SK-N-SH (cell line): ENCODE measurements around the gene AK3. TPM values are rescaled to one million over a fixed set of nuclear protein-coding genes. Genes with fewer than 3 reads are reported as not detected.

Experiments
- CTCF ChIA-PET: fragments of 300-600, 350-600 bp; formaldehyde crosslinking; extraction: SDS; loops from one replicate; lab custom pipeline; 2021; lab: Yijun Ruan, JAX
- POLR2A ChIA-PET: fragments of 350-600 bp; sonication (Branson Sonifier 250); formaldehyde crosslinking; extraction: SDS; loops from one replicate; lab custom pipeline; 2020; ENCODE audit warnings: antibody characterized with exemption, inconsistent platforms; lab: Yijun Ruan, JAX
- DNase-seq: peaks from one replicate; pipeline ENCODE4 v3.0.0; 2012
- H2AFZ ChIP-seq: fragments of 200-600 bp; sonication (generic); 2 replicates; pipeline ENCODE4 v1.8.1; 2016; ENCODE audit warnings: antibody characterized with exemption, mild to moderate bottlenecking, low read depth
- H3F3A ChIP-seq: fragments of 200-600 bp; sonication (generic); replicated peaks from 2 replicates; pipeline ENCODE3; 2016; ENCODE audit warnings: antibody characterized with exemption, mild to moderate bottlenecking; ENCODE audit not compliant: insufficient read depth
- H3K27ac ChIP-seq, 2 experiments: fragments of 200-500 bp in 1 of 2; fragments of 200-600 bp in 1 of 2; sonication (Bioruptor generic) in 1 of 2; sonication (generic), shearing (Covaris generic) in 1 of 2; 2 replicates each; pipeline versions ENCODE4 v1.5.1 to v1.6.1; 2014 to 2016; ENCODE audit warnings: low read depth in 2 of 2, inconsistent platforms in 1 of 2, low read length in 1 of 2, mild to moderate bottlenecking in 1 of 2, mixed read lengths in 1 of 2
- H3K27me3 ChIP-seq: fragments of 200-600 bp; sonication (generic), shearing (Covaris generic); 2 replicates; pipeline ENCODE4 v1.6.1; 2016; ENCODE audit warnings: mixed run types; ENCODE audit not compliant: insufficient read depth
- H3K36me3 ChIP-seq, 2 experiments: fragments of 200-500 bp in 1 of 2; fragments of 200-600 bp in 1 of 2; sonication (Bioruptor generic) in 1 of 2; sonication (generic) in 1 of 2; replicated peaks in 1 of 2; 2 replicates each; pipeline versions ENCODE3 to v1.5.1; 2014 to 2016; ENCODE audit warnings: low read length in 1 of 2, mild to moderate bottlenecking in 1 of 2; ENCODE audit not compliant: insufficient read depth in 2 of 2, control insufficient read depth in 1 of 2
- H3K4me1 ChIP-seq, 2 experiments: fragments of 200-500 bp in 1 of 2; fragments of 200-600 bp in 1 of 2; sonication (Bioruptor generic) in 1 of 2; sonication (generic), shearing (Covaris generic) in 1 of 2; 2 replicates each; pipeline versions ENCODE4 v1.5.1 to v1.6.1; 2014 to 2016; ENCODE audit warnings: low read depth in 1 of 2, low read length in 1 of 2, mixed run types in 1 of 2; ENCODE audit not compliant: insufficient read depth in 2 of 2, control insufficient read depth in 1 of 2
- H3K4me2 ChIP-seq: fragments of 200-600 bp; sonication (generic), shearing (Covaris generic); 2 replicates; pipeline ENCODE4 v1.6.1; 2017; ENCODE audit warnings: mixed run types
- H3K4me3 ChIP-seq, 2 experiments: fragments of 200-500 bp in 1 of 2; fragments of 200-600 bp in 1 of 2; sonication (Bioruptor generic) in 1 of 2; sonication (generic), shearing (Covaris generic) in 1 of 2; 2 replicates each; pipeline versions ENCODE4 v1.5.1 to v1.8.1; 2014 to 2016; ENCODE audit warnings: low read depth in 2 of 2, inconsistent platforms in 1 of 2, low read length in 1 of 2, mild to moderate bottlenecking in 1 of 2, mixed read lengths in 1 of 2, moderate library complexity in 1 of 2
- H3K79me2 ChIP-seq: fragments of 200-600 bp; sonication (generic); 2 replicates; pipeline ENCODE4 v1.8.1; 2017; ENCODE audit warnings: mild to moderate bottlenecking; ENCODE audit not compliant: insufficient read depth
- H3K9ac ChIP-seq: fragments of 200-600 bp; sonication (generic); 2 replicates; pipeline ENCODE4 v1.6.1; 2017; ENCODE audit warnings: mixed run types
- H3K9me2 ChIP-seq: fragments of 200-600 bp; sonication (generic); 2 replicates; pipeline ENCODE4 v1.6.1; 2017; ENCODE audit warnings: mixed run types
- H3K9me3 ChIP-seq: fragments of 200-600 bp; sonication (generic); 2 replicates; pipeline ENCODE4 v1.6.1; 2017; ENCODE audit warnings: mixed run types, mild to moderate bottlenecking, moderate library complexity
- H4K20me1 ChIP-seq: fragments of 200-600 bp; sonication (generic); 2 replicates; pipeline ENCODE4 v1.6.1; 2017; ENCODE audit warnings: mild to moderate bottlenecking, mixed run types; ENCODE audit not compliant: insufficient read depth
- CHD2 ChIP-seq: fragments of 150-350 bp; IDR thresholded peaks from 2 replicates; pipeline ENCODE4 v1.6.1; 2018; ENCODE audit warnings: low read length; ENCODE audit not compliant: partially characterized antibody
- ELF1 ChIP-seq: IDR thresholded peaks from 2 replicates; pipeline ENCODE4 v1.4.0; 2012
- EP300 ChIP-seq, 2 experiments: IDR thresholded peaks; 2 replicates each; pipeline versions ENCODE4 v1.4.0 to v1.6.1; 2012; ENCODE audit warnings: borderline replicate concordance in 1 of 2, low read depth in 1 of 2, low read length in 1 of 2
- FOXJ3 ChIP-seq: sonication (generic); formaldehyde crosslinking; IDR thresholded peaks from 2 replicates; pipeline ENCODE4 v1.5.1; 2020; ENCODE audit warnings: mild to moderate bottlenecking, missing genetic modification reagents
- FOXM1 ChIP-seq: IDR thresholded peaks from 2 replicates; pipeline ENCODE4 v1.4.0; 2012; ENCODE audit warnings: low read depth, mild to moderate bottlenecking
- GABPA ChIP-seq: IDR thresholded peaks from 2 replicates; pipeline ENCODE4 v1.4.0; 2012; ENCODE audit warnings: low read depth, mild to moderate bottlenecking
- GATA2 ChIP-seq: sonication (generic); formaldehyde crosslinking; IDR thresholded peaks from 2 replicates; pipeline ENCODE4 v1.5.0; 2020; ENCODE audit warnings: mild to moderate bottlenecking, missing genetic modification reagents
- IRF3 ChIP-seq: fragments of 150-350 bp; IDR thresholded peaks from 2 replicates; pipeline ENCODE4 v1.6.1; 2016; ENCODE audit warnings: mild to moderate bottlenecking, low read depth, low read length
- MEF2A ChIP-seq: IDR thresholded peaks from 2 replicates; pipeline ENCODE4 v1.4.0; 2012; ENCODE audit warnings: low read depth, borderline replicate concordance
- NFIC ChIP-seq: IDR thresholded peaks from 2 replicates; pipeline ENCODE4 v1.4.0; 2012; ENCODE audit warnings: borderline replicate concordance
- RCOR1 ChIP-seq: fragments of 150-350 bp; IDR thresholded peaks from 2 replicates; pipeline ENCODE4 v1.6.1; 2017; ENCODE audit warnings: antibody characterized with exemption, low read length
- RFX5 ChIP-seq: IDR thresholded peaks from 2 replicates; pipeline ENCODE4 v1.6.1; 2012; ENCODE audit warnings: mild to moderate bottlenecking, improper control_type of control experiment, low read length
- RXRA ChIP-seq: IDR thresholded peaks from 2 replicates; pipeline ENCODE4 v1.4.0; 2012; ENCODE audit warnings: low read depth, mild to moderate bottlenecking, borderline replicate concordance
- SIN3A ChIP-seq: IDR thresholded peaks from 2 replicates; pipeline ENCODE4 v1.6.1; 2012; ENCODE audit warnings: low read depth, mild to moderate bottlenecking, low read length, moderate library complexity, borderline replicate concordance
- TEAD4 ChIP-seq: IDR thresholded peaks from 2 replicates; pipeline ENCODE4 v1.4.0; 2012; ENCODE audit warnings: mild to moderate bottlenecking, borderline replicate concordance; ENCODE audit not compliant: insufficient read depth
- YY1 ChIP-seq: IDR thresholded peaks from 2 replicates; pipeline ENCODE4 v1.4.0; 2012; ENCODE audit warnings: low read depth, mild to moderate bottlenecking
- WGBS: methylation state at CpG from one replicate; pipeline ENCODE4 v1.1.6; 2017; ENCODE audit warnings: low lambda C conversion rate; 5-methylcytosine and 5-hydroxymethylcytosine counted together
- polyA plus RNA-seq, 3 experiments: library from polyadenylated mRNA; depleted of rRNA; stranded (reverse); fragments of >200 nt; gene quantifications; 2 replicates each; pipeline ENCODE4 v1.2.3, GENCODE V29; 2012
- TF ChIP-seq, protein P1 (sequence below): IDR thresholded peaks from 2 replicates; pipeline ENCODE4; 2012
- TF ChIP-seq, protein P2 (sequence below): IDR thresholded peaks from 2 replicates; pipeline ENCODE4 v1.4.0; 2012; ENCODE audit warnings: low read depth
- TF ChIP-seq, protein P3 (sequence below): IDR thresholded peaks from 2 replicates; pipeline ENCODE4 v1.4.0; 2012; ENCODE audit warnings: low read depth, borderline replicate concordance

Gene AK3
- polyA plus RNA-seq, 1 of the 3 experiments (the other 2 are of a cell fraction): 20.6 TPM

GRCh38 chr9:4727593-4727992 lies 13.4 kb downstream of the AK3 start:
- H3K9ac ChIP-seq: no peak overlapping the region
- CTCF ChIA-PET: interaction anchor here (0.8 to 1.5 kb wide), 2 partner anchors 10 to 13 kb away, joined by 3 to 4 read pairs; partner anchors contain the start of gene AK3
- no peak overlapping the region for H3K4me2 ChIP-seq
- TF ChIP-seq RCOR1: no peak
- no peak for TF ChIP-seq GATA2 (CRISPR knock-in tag)
- TF ChIP-seq RXRA: no peak
- TF ChIP-seq FOXJ3: no peak
- TF ChIP-seq, protein P1, sequence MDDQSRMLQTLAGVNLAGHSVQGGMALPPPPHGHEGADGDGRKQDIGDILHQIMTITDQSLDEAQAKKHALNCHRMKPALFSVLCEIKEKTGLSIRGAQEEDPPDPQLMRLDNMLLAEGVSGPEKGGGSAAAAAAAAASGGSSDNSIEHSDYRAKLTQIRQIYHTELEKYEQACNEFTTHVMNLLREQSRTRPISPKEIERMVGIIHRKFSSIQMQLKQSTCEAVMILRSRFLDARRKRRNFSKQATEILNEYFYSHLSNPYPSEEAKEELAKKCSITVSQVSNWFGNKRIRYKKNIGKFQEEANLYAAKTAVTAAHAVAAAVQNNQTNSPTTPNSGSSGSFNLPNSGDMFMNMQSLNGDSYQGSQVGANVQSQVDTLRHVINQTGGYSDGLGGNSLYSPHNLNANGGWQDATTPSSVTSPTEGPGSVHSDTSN: no peak
- TF ChIP-seq GABPA: no peak
- TF ChIP-seq NFIC: no peak
- no peak for TF ChIP-seq MEF2A
- TF ChIP-seq, all 33 proteins: peak for 0
- no peaks in the 10 kb centered on the region for H3K9me3 ChIP-seq
- no peaks in the 10 kb centered on the region for H3K27me3 ChIP-seq
- 88% methylated on average over 1 of the region's 1 CpG for WGBS
- H3F3A ChIP-seq: no peaks in the 10 kb centered on the region
- H3K79me2 ChIP-seq: peaks cover 53% of the 10 kb centered on the region
- H3K9me2 ChIP-seq: no peaks in the 10 kb centered on the region
- H4K20me1 ChIP-seq: no peaks in the 10 kb centered on the region
- no peaks in the 10 kb centered on the region for H3K4me1 ChIP-seq
- no peak overlapping the region for H3K4me3 ChIP-seq
- peaks cover 0 to 2% of the 10 kb centered on the region in 2 experiments for H3K36me3 ChIP-seq
- no peak for DNase-seq
- H2AFZ ChIP-seq: no peak overlapping the region
- H3K27ac ChIP-seq: no peak overlapping the region
- POLR2A ChIA-PET: no interaction called here

GRCh38 chr9:4725706-4726442 lies 15.1 kb downstream of the AK3 start:
- H3K27me3 ChIP-seq: no peaks in the 10 kb centered on the region
- no peaks in the 10 kb centered on the region for H3F3A ChIP-seq
- peaks cover 38% of the 10 kb centered on the region for H3K79me2 ChIP-seq
- ChIA-PET POLR2A (no interaction called here), CTCF (interaction anchor here (1.5 kb wide), 1 partner anchor 12 kb away, joined by 4 read pairs; no protein-coding TSS in a partner anchor)
- no peak overlapping the region for H3K27ac ChIP-seq
- H2AFZ ChIP-seq: no peak overlapping the region
- no peaks in the 10 kb centered on the region for H4K20me1 ChIP-seq
- H3K36me3 ChIP-seq: peaks cover 5 to 9% of the 10 kb centered on the region in 2 experiments
- H3K9ac ChIP-seq: no peak overlapping the region
- no peak overlapping the region for H3K4me2 ChIP-seq
- no peak for DNase-seq
- no peaks in the 10 kb centered on the region for H3K4me1 ChIP-seq
- no peaks in the 10 kb centered on the region for H3K9me3 ChIP-seq
- H3K9me2 ChIP-seq: no peaks in the 10 kb centered on the region
- H3K4me3 ChIP-seq: no peak overlapping the region
- no peak for TF ChIP-seq IRF3
- TF ChIP-seq, protein P2, sequence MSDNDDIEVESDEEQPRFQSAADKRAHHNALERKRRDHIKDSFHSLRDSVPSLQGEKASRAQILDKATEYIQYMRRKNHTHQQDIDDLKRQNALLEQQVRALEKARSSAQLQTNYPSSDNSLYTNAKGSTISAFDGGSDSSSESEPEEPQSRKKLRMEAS: no peak
- TF ChIP-seq ELF1: no peak
- TF ChIP-seq SIN3A: no peak
- TF ChIP-seq TEAD4: no peak
- TF ChIP-seq RFX5: no peak
- TF ChIP-seq RCOR1: no peak
- no peak for TF ChIP-seq CHD2
- TF ChIP-seq, protein P3, sequence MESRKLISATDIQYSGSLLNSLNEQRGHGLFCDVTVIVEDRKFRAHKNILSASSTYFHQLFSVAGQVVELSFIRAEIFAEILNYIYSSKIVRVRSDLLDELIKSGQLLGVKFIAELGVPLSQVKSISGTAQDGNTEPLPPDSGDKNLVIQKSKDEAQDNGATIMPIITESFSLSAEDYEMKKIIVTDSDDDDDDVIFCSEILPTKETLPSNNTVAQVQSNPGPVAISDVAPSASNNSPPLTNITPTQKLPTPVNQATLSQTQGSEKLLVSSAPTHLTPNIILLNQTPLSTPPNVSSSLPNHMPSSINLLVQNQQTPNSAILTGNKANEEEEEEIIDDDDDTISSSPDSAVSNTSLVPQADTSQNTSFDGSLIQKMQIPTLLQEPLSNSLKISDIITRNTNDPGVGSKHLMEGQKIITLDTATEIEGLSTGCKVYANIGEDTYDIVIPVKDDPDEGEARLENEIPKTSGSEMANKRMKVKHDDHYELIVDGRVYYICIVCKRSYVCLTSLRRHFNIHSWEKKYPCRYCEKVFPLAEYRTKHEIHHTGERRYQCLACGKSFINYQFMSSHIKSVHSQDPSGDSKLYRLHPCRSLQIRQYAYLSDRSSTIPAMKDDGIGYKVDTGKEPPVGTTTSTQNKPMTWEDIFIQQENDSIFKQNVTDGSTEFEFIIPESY: no peak
- no peak for TF ChIP-seq EP300 (IDR thresholded peaks at IDR 0.05; ENCODE audit: borderline replicate concordance in 1 of 2, low read depth in 1 of 2, low read length in 1 of 2)
- TF ChIP-seq, protein P1: no peak
- TF ChIP-seq FOXJ3: no peak
- TF ChIP-seq FOXM1: no peak
- TF ChIP-seq NFIC: no peak
- TF ChIP-seq YY1: no peak
- TF ChIP-seq, all 33 proteins: peak for 0
- WGBS: 82% methylated on average over 7 of the region's 7 CpGs
